AG09319 (cell line): ENCODE data around the gene CUX1.
"Not testable (repeated sequence)": the region's sequence is repeated elsewhere in the genome, so short reads cannot be mapped to it uniquely, and the experiment has no call there.

Experiments used
- DNase-seq: peaks from one replicate; pipeline ENCODE4 v3.0.0-alpha.2; 2010; ENCODE audit warnings: low read depth; ENCODE audit errors: extremely low read depth
- CTCF ChIP-seq: IDR thresholded peaks from 2 replicates; pipeline ENCODE4 v1.5.1; 2011; ENCODE audit warnings: low read depth, mild to moderate bottlenecking, inconsistent platforms, low read length, moderate library complexity

The CUX1 gene

GRCh38 chr7:101832205-101832631, 14.8 kb downstream of the CUX1 start:
- no peak for TF ChIP-seq CTCF
- DNase-seq = no peak

- TF ChIP-seq CTCF = no peak
- DNase-seq = no peak
These were observed 15.4 kb downstream of the CUX1 start for GRCh38 chr7:101832685-101833375.

- no peak for TF ChIP-seq CTCF
- no peak for DNase-seq
These were observed 16.4 kb downstream of the CUX1 start for GRCh38 chr7:101833799-101834198.

GRCh38 chr7:101835136-101835535, 17.7 kb downstream of the CUX1 start:
- TF ChIP-seq CTCF = no peak
- DNase-seq = no peak

- not testable (repeated sequence) for DNase-seq
These were observed 20.0 kb downstream of the CUX1 start for GRCh38 chr7:101837433-101837832.

GRCh38 chr7:101838837-101839483, 21.5 kb downstream of the CUX1 start:
- no peak for DNase-seq
- TF ChIP-seq CTCF = no peak

- DNase-seq = no peak
- no peak for TF ChIP-seq CTCF
These were observed 23.9 kb downstream of the CUX1 start for GRCh38 chr7:101841328-101841727.
